ENCODE results near the gene SDR9C7.
"Not testable (repeated sequence)": the region's sequence is repeated elsewhere in the genome, so short reads cannot be mapped to it uniquely, and the experiment has no call there.

Gene SDR9C7

GRCh38 chr12:56953314-56953713 lies 19.1 kb upstream of the SDR9C7 start:
- no peak for DNase-seq (ENCODE audit: low read depth in 2 of 2)

GRCh38 chr12:56951582-56952339 lies 17.6 kb upstream of the SDR9C7 start:
- DNase-seq (ENCODE audit: low read depth in 2 of 2) = no peak

GRCh38 chr12:56948881-56949280 lies 14.7 kb upstream of the SDR9C7 start:
- no peak for DNase-seq (ENCODE audit: low read depth in 2 of 2)

- DNase-seq (ENCODE audit: low read depth in 2 of 2) = no peak
Observed at GRCh38 chr12:56948457-56948777, 14.2 kb upstream of the SDR9C7 start.

- DNase-seq (ENCODE audit: low read depth in 2 of 2) = no peak
Observed at GRCh38 chr12:56947633-56948456, 13.6 kb upstream of the SDR9C7 start.

- no peak for DNase-seq (ENCODE audit: low read depth in 2 of 2)
Observed at GRCh38 chr12:56943878-56944277, 9.7 kb upstream of the SDR9C7 start.

GRCh38 chr12:56943374-56943773 lies 9.2 kb upstream of the SDR9C7 start:
- DNase-seq (ENCODE audit: low read depth in 2 of 2) = not testable (repeated sequence)

GRCh38 chr12:56941299-56942017 lies 7.2 kb upstream of the SDR9C7 start:
- no peak for DNase-seq (ENCODE audit: low read depth in 2 of 2)

GRCh38 chr12:56940942-56941298 lies 6.7 kb upstream of the SDR9C7 start:
- DNase-seq (ENCODE audit: low read depth in 2 of 2) = not testable (repeated sequence)

- no peak for DNase-seq (ENCODE audit: low read depth in 2 of 2)
Observed at GRCh38 chr12:56935752-56936151, 1.5 kb upstream of the SDR9C7 start.

- DNase-seq (ENCODE audit: low read depth in 2 of 2) = no peak
Observed at GRCh38 chr12:56935157-56935556, 949 bp upstream of the SDR9C7 start.

- no peak for DNase-seq (ENCODE audit: low read depth in 2 of 2)
Observed at GRCh38 chr12:56932867-56933266, 1.3 kb downstream of the SDR9C7 start.

GRCh38 chr12:56932146-56932545 lies 2.1 kb downstream of the SDR9C7 start:
- no peak for DNase-seq (ENCODE audit: low read depth in 2 of 2)

- no peak for DNase-seq (ENCODE audit: low read depth in 2 of 2)
Observed at GRCh38 chr12:56931474-56931978, 2.7 kb downstream of the SDR9C7 start.

- DNase-seq (ENCODE audit: low read depth in 2 of 2) = no peak
Observed at GRCh38 chr12:56930241-56930640, 4.0 kb downstream of the SDR9C7 start.

GRCh38 chr12:56929780-56930179 lies 4.4 kb downstream of the SDR9C7 start:
- no peak for DNase-seq (ENCODE audit: low read depth in 2 of 2)

GRCh38 chr12:56928262-56928661 lies 5.9 kb downstream of the SDR9C7 start:
- DNase-seq (ENCODE audit: low read depth in 2 of 2) = no peak

- no peak for DNase-seq (ENCODE audit: low read depth in 2 of 2)
Observed at GRCh38 chr12:56927281-56927680, 6.9 kb downstream of the SDR9C7 start.

- DNase-seq (ENCODE audit: low read depth in 2 of 2) = no peak
Observed at GRCh38 chr12:56922031-56922430, 12.2 kb downstream of the SDR9C7 start.

- no peak for DNase-seq (ENCODE audit: low read depth in 2 of 2)
Observed at GRCh38 chr12:56921346-56921745, 12.9 kb downstream of the SDR9C7 start.

- DNase-seq (ENCODE audit: low read depth in 2 of 2) = not testable (repeated sequence)
Observed at GRCh38 chr12:56918139-56918538, 16.1 kb downstream of the SDR9C7 start.

GRCh38 chr12:56916996-56917333 lies 17.2 kb downstream of the SDR9C7 start:
- DNase-seq (ENCODE audit: low read depth in 2 of 2) = no peak

All from stimulated activated CD4-positive, alpha-beta T cell treated with anti-CD3 and anti-CD28 coated beads, Interleukin-12 subunit alpha, Interleukin-12 subunit beta, amount 100 ng/mL, for 24 hours (primary cell).